SK-N-SH (cell line): Measurements from ENCODE around the gene RASSF8.

Source experiments
- EP300 ChIP-seq, 2 experiments: IDR thresholded peaks; 2 replicates each; pipeline versions ENCODE4 v1.4.0 to v1.6.1; 2012; ENCODE audit warnings: borderline replicate concordance in 1 of 2, low read depth in 1 of 2, low read length in 1 of 2
- MXI1 ChIP-seq: IDR thresholded peaks from 2 replicates; pipeline ENCODE4 v1.6.1; 2012; ENCODE audit warnings: mild to moderate bottlenecking, low read depth, low read length, improper control_type of control experiment
- NRF1 ChIP-seq: IDR thresholded peaks from 2 replicates; pipeline ENCODE4 v1.6.1; 2012; ENCODE audit warnings: low read depth, mild to moderate bottlenecking, low read length
- RAD21 ChIP-seq: IDR thresholded peaks from 2 replicates; pipeline ENCODE4 v1.6.1; 2012; ENCODE audit warnings: mild to moderate bottlenecking, low read length
- SMC3 ChIP-seq: IDR thresholded peaks from 2 replicates; pipeline ENCODE4 v1.6.1; 2012; ENCODE audit warnings: low read depth, low read length, improper control_type of control experiment
- TF ChIP-seq, protein P1 (sequence below): fragments of 200-600 bp; sonication (generic); IDR thresholded peaks from 2 replicates; pipeline ENCODE4 v1.6.1; 2017; ENCODE audit warnings: antibody characterized with exemption, mild to moderate bottlenecking, moderate library complexity

DNA sequence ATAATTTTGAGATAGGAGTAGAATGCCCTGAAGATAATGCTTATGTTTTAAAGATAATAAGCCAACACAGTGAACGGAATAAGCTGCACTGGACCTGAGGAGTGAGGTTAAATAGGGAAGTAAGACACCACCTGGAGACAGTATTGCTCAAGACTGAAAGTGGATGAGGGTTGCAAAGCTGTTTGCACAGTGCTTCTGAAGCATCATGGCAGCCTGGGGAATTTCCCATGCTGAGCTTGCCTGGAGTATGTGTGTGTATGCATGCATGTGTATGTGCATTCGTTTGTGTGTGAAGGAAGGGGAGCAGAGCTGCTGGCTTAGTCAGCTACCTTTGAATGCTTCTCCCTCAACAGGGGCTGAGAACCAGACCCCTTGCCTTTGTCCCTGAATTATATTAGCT lies 130.5 kb downstream of the RASSF8 start:
- TF ChIP-seq RAD21, result no peak
- TF ChIP-seq, protein P1, sequence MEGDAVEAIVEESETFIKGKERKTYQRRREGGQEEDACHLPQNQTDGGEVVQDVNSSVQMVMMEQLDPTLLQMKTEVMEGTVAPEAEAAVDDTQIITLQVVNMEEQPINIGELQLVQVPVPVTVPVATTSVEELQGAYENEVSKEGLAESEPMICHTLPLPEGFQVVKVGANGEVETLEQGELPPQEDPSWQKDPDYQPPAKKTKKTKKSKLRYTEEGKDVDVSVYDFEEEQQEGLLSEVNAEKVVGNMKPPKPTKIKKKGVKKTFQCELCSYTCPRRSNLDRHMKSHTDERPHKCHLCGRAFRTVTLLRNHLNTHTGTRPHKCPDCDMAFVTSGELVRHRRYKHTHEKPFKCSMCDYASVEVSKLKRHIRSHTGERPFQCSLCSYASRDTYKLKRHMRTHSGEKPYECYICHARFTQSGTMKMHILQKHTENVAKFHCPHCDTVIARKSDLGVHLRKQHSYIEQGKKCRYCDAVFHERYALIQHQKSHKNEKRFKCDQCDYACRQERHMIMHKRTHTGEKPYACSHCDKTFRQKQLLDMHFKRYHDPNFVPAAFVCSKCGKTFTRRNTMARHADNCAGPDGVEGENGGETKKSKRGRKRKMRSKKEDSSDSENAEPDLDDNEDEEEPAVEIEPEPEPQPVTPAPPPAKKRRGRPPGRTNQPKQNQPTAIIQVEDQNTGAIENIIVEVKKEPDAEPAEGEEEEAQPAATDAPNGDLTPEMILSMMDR, result no peak
- no peak for TF ChIP-seq MXI1
- TF ChIP-seq NRF1, result no peak
- no peak for TF ChIP-seq SMC3
- TF ChIP-seq EP300 (IDR thresholded peaks at IDR 0.05; ENCODE audit: borderline replicate concordance in 1 of 2, low read depth in 1 of 2, low read length in 1 of 2), result no peak
